PFSK-1 (cell line): ENCODE results near the gene CDC16.

Source experiments
- FOXP2 ChIP-seq: optimal IDR thresholded peaks from 2 replicates; pipeline ENCODE3; 2011; ENCODE audit warnings: borderline replicate concordance, control low read depth, inconsistent platforms; ENCODE audit not compliant: insufficient read depth; ENCODE audit errors: extremely low read length, extremely low read depth
- POLR2AphosphoS5 ChIP-seq: IDR thresholded peaks from 2 replicates; pipeline ENCODE4 v1.6.1; 2012; ENCODE audit warnings: low read depth, mild to moderate bottlenecking, control low read depth, low read length, moderate library complexity
- SIN3A ChIP-seq: IDR thresholded peaks from 2 replicates; pipeline ENCODE4 v1.6.1; 2012; ENCODE audit warnings: mild to moderate bottlenecking, low read length, moderate library complexity, borderline replicate concordance; ENCODE audit not compliant: insufficient read depth
- TAF1 ChIP-seq: IDR thresholded peaks from 2 replicates; pipeline ENCODE4 v1.6.1; 2012; ENCODE audit warnings: low read length, control low read depth, borderline replicate concordance; ENCODE audit not compliant: insufficient read depth
- TF ChIP-seq, protein P1 (sequence below), 2 experiments: IDR thresholded peaks; 2 replicates each; pipeline versions ENCODE4 v1.6.1 to v1.8.0; 2011 to 2012; ENCODE audit warnings: low read depth in 2 of 2, low read length in 2 of 2, control low read depth in 1 of 2, inconsistent platforms in 1 of 2, mild to moderate bottlenecking in 1 of 2, moderate library complexity in 1 of 2; ENCODE audit not compliant: insufficient read depth in 1 of 2

The CDC16 gene

DNA sequence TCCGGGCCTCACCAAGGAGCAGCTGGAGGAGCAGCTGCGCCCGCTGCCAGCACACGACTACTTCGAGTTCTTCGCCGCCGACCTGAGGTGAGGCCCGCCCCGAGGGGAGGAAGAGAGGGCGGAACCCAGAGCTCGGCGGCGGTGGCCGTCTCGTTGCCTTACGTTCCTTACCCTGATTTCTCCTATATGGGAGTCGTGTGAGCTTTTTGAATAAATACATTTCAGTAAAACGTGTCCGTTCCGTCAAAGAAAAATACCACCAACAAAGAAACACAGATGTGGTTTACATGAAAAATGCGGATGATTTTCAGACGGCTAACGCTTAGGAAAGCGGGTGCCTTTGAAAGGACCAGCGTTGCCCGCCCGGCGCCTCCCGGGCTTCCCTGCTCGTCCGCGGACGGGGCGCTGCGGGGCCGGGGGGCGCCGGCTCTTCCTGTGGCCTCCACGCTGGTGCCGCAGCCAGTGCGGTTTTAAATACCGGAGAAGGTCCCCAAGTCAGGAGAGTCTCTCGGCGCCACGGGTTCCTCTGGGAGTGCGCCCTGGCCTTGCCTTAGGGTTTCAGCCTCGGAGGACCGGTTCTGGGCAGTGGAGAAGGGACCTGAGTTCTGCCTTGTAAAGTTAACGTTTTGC is 47.5 kb downstream of the CDC16 start:
- TF ChIP-seq POLR2AphosphoS5 (no peak; the same call in 1 of the 2 replicates), SIN3A (no peak), FOXP2 (peak; percentile 1)

DNA sequence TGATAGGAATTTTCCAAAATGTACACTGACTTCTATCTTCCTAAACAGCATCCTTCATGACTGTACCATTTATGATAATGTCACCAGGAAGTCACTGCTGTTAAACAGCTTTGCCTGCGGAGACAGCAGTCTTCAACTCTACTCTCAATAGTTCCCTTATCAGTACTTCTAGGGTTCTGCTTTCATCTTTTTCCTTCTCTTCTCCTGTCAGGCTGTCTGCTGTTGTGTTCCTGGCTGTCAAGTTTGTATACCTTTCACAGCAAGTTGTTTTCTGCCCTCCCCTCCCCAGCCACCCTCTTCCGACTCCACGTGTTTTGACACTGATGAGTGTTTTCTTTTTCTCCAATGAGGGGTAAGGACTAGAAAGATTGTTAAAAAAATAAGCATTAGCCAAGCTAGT is 48.9 kb downstream of the CDC16 start:
- TF ChIP-seq TAF1 (no peak), SIN3A (no peak), POLR2AphosphoS5 (no peak), FOXP2 (no peak)
- TF ChIP-seq, protein P1, sequence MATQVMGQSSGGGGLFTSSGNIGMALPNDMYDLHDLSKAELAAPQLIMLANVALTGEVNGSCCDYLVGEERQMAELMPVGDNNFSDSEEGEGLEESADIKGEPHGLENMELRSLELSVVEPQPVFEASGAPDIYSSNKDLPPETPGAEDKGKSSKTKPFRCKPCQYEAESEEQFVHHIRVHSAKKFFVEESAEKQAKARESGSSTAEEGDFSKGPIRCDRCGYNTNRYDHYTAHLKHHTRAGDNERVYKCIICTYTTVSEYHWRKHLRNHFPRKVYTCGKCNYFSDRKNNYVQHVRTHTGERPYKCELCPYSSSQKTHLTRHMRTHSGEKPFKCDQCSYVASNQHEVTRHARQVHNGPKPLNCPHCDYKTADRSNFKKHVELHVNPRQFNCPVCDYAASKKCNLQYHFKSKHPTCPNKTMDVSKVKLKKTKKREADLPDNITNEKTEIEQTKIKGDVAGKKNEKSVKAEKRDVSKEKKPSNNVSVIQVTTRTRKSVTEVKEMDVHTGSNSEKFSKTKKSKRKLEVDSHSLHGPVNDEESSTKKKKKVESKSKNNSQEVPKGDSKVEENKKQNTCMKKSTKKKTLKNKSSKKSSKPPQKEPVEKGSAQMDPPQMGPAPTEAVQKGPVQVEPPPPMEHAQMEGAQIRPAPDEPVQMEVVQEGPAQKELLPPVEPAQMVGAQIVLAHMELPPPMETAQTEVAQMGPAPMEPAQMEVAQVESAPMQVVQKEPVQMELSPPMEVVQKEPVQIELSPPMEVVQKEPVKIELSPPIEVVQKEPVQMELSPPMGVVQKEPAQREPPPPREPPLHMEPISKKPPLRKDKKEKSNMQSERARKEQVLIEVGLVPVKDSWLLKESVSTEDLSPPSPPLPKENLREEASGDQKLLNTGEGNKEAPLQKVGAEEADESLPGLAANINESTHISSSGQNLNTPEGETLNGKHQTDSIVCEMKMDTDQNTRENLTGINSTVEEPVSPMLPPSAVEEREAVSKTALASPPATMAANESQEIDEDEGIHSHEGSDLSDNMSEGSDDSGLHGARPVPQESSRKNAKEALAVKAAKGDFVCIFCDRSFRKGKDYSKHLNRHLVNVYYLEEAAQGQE (IDR thresholded peaks at IDR 0.05; ENCODE audit: insufficient read depth in 1 of 2, low read depth in 2 of 2, low read length in 2 of 2): no peak

DNA sequence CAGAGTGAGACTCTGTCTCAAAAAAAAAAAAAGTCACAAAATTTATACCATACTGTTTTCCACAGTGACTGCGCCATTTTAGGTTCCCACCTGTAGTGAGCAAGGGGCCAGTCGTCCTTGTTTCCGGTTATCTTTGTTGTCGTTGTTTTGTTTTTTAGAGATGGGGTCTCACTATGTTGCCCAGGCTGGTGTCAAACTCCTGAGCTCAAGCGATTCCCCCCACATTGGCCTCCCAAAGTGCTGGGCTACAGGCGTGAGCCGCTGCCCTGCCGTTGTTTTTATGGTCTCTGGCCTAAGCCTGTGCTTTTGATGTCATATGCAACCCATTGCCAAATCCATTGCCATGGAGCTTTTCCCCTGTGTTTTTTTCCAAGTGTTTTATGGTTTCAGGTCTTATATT is 50.0 kb downstream of the CDC16 start:
- TF ChIP-seq POLR2AphosphoS5: no peak
- TF ChIP-seq FOXP2: no peak
- no peak for TF ChIP-seq TAF1
- no peak for TF ChIP-seq SIN3A
- TF ChIP-seq, protein P1 (IDR thresholded peaks at IDR 0.05; ENCODE audit: insufficient read depth in 1 of 2, low read depth in 2 of 2, low read length in 2 of 2): no peak

DNA sequence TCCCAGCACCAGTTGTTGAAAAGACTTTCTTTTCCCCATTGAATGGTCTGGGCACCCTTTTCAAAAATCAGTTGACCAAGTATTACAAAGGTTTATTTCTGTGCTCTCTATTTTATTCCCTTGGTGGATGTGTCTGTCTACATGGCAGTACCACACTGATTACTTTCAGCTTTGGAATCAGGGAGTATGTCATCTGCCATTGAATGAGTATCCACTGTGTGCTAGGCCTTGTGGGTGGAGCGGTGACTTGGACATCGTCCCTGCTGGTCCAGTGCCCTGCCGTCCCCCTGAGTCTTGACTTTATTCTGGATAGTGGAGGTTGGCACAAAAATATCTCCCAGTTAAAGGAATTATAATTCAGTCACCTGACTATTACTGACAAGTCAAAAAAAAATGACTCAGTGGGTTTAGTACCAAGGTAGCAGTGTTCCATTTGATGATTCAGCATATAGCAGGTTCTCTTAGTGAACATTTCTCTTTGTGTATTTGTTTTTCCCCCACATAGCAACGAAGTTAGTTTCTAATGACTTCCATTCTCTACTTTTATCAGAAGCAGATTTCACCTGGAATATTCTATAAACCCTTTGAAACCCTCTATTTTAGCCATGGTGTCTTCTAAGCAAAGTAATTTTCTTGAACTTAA is 50.6 kb downstream of the CDC16 start:
- TF ChIP-seq TAF1: no peak
- TF ChIP-seq, protein P1 (IDR thresholded peaks at IDR 0.05; ENCODE audit: insufficient read depth in 1 of 2, low read depth in 2 of 2, low read length in 2 of 2): no peak
- no peak for TF ChIP-seq SIN3A
- no peak for TF ChIP-seq FOXP2
- TF ChIP-seq POLR2AphosphoS5: no peak

DNA sequence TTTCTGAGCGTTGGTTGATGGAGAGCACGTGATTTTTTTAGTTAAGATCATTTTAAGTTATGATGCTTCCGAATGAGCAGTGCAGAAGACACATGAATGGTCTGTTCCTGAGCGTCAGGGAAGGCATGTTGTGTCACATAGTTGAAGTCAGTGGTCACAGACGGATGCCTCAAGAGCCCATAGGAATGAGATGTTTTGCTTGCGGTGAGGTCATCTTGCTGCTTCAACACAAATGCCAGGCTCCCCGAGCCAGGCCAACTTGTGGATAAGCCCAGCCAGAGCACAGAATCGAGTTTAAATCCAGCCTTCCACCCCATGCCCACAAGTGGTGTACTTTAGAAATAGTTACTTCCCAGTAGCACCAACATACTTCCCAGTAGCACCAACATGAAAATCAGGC is 52.1 kb downstream of the CDC16 start:
- TF ChIP-seq FOXP2 (no peak), POLR2AphosphoS5 (no peak), TAF1 (no peak), SIN3A (no peak)
- TF ChIP-seq, protein P1 (IDR thresholded peaks at IDR 0.05; ENCODE audit: insufficient read depth in 1 of 2, low read depth in 2 of 2, low read length in 2 of 2): no peak
